SH-SY5Y (cell line): ENCODE results near the gene DNAI2.

Experiments
- GATA2 ChIP-seq: IDR thresholded peaks from 2 replicates; pipeline ENCODE4 v1.6.1; 2011; ENCODE audit warnings: mild to moderate bottlenecking, low read depth, low read length
- GATA3 ChIP-seq: IDR thresholded peaks from 2 replicates; pipeline ENCODE4 v1.6.1; 2011; ENCODE audit warnings: low read depth, mild to moderate bottlenecking, low read length, moderate library complexity

- TF ChIP-seq GATA2 = no peak
- no peak for TF ChIP-seq GATA3
Observed at GRCh38 chr17:74292495-74292894, 18.5 kb downstream of the DNAI2 start.
